NOMO-1 treated with DMSO at 0.1 percent for 48 hours (cell line): ENCODE results near the gene GRN.
A peak's percentile ranks its signal among the peaks of the same experiment; 100 is the strongest.
"Not testable (repeated sequence)": the region's sequence is repeated elsewhere in the genome, so short reads cannot be mapped to it uniquely, and the experiment has no call there.

ENCODE experiments used
- DNase-seq: peaks from one replicate; lab custom pipeline; 2025; ENCODE audit not compliant: unreplicated experiment; lab: John Stamatoyannopoulos, UW

Gene GRN

GRCh38 chr17:44321246-44322120 lies 23.6 kb upstream of the GRN start:
- DNase-seq = no peak

GRCh38 chr17:44322236-44322895 lies 22.7 kb upstream of the GRN start:
- DNase-seq = no peak

GRCh38 chr17:44323359-44324091 lies 21.6 kb upstream of the GRN start:
- DNase-seq = no peak

- no peak for DNase-seq
Measured at GRCh38 chr17:44324092-44324570, 21.0 kb upstream of the GRN start.

- DNase-seq = peak; percentile 88
Measured at GRCh38 chr17:44324571-44325275, 20.4 kb upstream of the GRN start, which contains the start of gene SLC25A39. TSS of gene SLC25A39 (minus strand) at chr17:44324823. CDS start at chr17:44323562, 1,261 bp downstream.

GRCh38 chr17:44326861-44327444 lies 18.1 kb upstream of the GRN start:
- DNase-seq = peak; percentile 98

GRCh38 chr17:44327715-44328449 lies 17.2 kb upstream of the GRN start:
- no peak for DNase-seq

GRCh38 chr17:44329516-44329915 lies 15.6 kb upstream of the GRN start:
- not testable (repeated sequence) for DNase-seq

GRCh38 chr17:44330263-44330662 lies 14.8 kb upstream of the GRN start:
- DNase-seq = not testable (repeated sequence)

- DNase-seq = peak; percentile 78
Measured at GRCh38 chr17:44331249-44331760, 13.8 kb upstream of the GRN start.

- DNase-seq = peak; percentile 38
Measured at GRCh38 chr17:44333371-44333770, 11.7 kb upstream of the GRN start.

- DNase-seq = no peak
Measured at GRCh38 chr17:44334315-44334714, 10.8 kb upstream of the GRN start.

GRCh38 chr17:44334727-44335126 lies 10.4 kb upstream of the GRN start:
- DNase-seq = peak; percentile 44

GRCh38 chr17:44335564-44335963 lies 9.5 kb upstream of the GRN start:
- DNase-seq = no peak

- no peak for DNase-seq
Measured at GRCh38 chr17:44335968-44336367, 9.1 kb upstream of the GRN start.

GRCh38 chr17:44338702-44339101 lies 6.4 kb upstream of the GRN start:
- DNase-seq = peak; percentile 14

GRCh38 chr17:44340553-44340952 lies 4.5 kb upstream of the GRN start:
- not testable (repeated sequence) for DNase-seq

- no peak for DNase-seq
Measured at GRCh38 chr17:44343510-44344209, 1.4 kb upstream of the GRN start.
